Mucosa of gallbladder (tissue), 1 donor: ENCODE measurements around the gene EEPD1. TPM values are rescaled to one million over a fixed set of nuclear protein-coding genes. Genes with fewer than 3 reads are reported as not detected.

Experiments used
- DNase-seq: peaks from one replicate; pipeline ENCODE4 v3.0.0-alpha.2; 2020; ENCODE audit warnings: low spot score
- total RNA-seq: library from RNA; stranded (reverse); gene quantifications from one replicate; pipeline ENCODE4 v1.2.1, GENCODE V29; 2021
- donor health status: DM: no; HTN: no; CAD: no.

EEPD1 gene
- total RNA-seq, 1 donor from 2014 or later = 40.1 TPM

GRCh38 chr7:36190447-36191291, 37.6 kb downstream of the EEPD1 start:
- no peak for DNase-seq

DNA sequence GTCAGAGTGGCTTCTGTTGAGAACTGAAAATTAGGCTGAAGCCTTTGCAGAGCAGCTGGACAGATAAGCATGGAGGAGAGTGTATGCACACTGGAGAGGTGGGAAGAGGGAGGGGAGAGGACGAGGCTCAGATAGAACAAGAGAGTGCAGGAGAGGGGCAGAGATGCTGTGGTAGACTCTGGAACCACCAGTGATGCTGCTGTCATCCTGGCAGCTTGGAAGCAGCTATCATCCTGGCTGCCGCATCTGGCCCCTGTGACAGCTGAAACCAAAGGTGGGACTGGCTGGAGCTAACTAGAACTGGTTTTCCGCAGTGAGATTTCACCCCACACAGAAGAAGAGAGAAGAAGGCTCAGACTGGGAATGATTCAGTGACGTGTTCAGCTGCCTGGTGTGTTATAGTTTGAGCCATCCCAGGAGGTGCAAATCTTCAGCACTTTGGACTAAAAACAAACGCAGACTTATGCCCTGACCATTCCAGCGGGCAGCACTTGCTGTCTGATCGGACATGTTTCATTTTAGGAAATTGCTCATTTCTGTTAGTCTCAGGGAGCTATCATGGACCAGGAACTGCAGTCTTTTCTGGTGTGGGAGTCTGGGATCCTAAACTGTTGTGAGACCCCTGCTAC, 38.4 kb downstream of the EEPD1 start:
- DNase-seq = no peak

- peak; percentile 55 for DNase-seq
Observed at GRCh38 chr7:36192053-36192824, 39.2 kb downstream of the EEPD1 start.

DNA sequence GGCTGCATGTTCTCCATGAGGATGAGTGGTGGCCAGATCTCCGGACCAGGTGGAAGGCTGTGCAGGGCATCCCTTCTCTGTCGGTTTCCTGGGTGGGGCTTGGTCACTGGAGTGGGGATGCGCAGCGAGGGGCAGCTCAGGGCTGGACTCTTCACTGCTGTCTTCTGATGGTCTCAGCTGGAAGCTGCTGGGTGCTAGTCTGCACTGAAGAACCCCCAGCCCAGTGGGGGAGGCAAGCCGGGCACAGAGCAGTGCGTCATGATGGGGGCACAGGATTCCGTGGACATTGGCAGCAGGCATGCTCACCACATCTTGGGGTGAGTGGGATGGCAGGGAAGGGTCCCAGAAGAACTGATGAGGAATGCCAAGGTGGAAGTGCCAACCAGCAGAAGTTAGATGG, 39.8 kb downstream of the EEPD1 start:
- DNase-seq = no peak

DNA sequence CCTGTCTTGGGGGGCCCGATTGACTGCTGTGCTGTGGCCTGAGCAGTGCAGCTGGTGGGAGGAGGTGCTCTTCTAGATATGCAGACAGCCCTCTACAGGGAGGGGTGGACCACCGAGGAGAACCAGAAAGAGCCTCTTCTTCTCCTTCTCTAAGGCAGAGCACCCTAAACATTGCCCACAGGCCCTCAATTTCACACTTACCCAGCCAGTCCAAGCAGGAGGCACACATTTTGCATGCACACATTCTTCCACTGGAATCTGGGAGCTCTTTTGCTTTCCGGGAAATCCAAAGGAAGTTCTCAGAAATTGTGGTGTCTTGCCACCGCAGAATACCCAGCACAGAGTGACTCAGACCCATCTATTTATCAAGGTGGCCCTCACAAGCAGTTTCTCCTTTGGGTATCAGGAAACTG, 45.8 kb downstream of the EEPD1 start:
- DNase-seq = no peak

- DNase-seq = no peak
Observed at GRCh38 chr7:36199329-36199728, 46.3 kb downstream of the EEPD1 start.

- DNase-seq = no peak
Observed at GRCh38 chr7:36201122-36201723, 48.2 kb downstream of the EEPD1 start.

DNA sequence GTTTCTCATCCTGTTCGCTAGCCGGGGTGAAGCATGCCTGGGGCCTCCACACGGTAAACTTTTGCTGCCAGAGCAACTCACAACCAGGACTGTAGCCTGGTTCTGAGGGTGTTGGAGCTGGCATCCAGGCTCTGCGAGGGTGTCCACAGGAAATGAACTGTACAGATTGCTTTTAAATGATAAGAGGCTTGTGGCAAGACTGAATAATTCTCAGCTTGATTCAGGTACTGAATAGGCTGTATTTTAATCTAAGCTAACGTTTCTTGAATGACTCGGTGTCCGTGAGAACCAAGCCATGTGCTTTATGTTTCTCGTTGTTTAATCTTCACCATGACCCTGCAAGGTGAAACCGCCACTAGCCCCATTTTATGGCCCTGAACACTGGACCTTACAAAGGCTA, 49.3 kb downstream of the EEPD1 start:
- DNase-seq = no peak

- no peak for DNase-seq
Observed at GRCh38 chr7:36203071-36203790, 50.2 kb downstream of the EEPD1 start.

- DNase-seq = no peak
Observed at GRCh38 chr7:36204044-36204663, 51.1 kb downstream of the EEPD1 start.

DNA sequence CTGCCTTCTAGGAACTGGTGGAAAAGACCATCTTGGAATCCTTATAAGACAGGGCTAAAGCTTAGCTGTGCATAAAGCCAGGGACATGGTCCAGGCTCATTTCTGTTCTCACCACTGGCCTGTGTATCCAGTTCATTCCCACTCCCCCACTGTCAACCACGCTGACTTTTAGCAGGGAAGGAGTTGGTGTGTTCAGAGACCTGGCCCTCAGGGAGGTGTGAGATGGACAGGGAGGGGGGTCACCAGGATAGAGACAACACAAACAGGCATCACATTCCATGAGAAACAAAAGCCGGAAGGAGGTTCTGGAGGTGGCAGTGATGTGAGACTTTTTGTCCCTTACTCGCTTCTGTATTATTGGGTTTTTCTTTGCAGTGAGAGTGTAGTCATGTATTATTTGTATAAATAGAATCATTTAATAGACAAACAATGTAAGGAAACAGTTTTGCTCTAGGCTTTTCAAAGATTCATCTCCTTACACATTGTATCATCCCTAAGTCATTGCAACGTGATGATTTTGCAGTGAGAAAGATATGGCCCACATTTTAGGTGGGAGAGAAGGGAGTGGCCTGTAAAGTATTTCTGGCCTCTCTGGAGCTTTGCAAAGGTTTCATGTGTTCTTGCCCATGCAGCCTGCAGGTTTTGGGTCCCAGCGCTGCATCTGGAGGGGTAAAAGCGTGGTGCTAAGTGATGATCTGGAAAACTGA, 52.0 kb downstream of the EEPD1 start:
- no peak for DNase-seq

DNA sequence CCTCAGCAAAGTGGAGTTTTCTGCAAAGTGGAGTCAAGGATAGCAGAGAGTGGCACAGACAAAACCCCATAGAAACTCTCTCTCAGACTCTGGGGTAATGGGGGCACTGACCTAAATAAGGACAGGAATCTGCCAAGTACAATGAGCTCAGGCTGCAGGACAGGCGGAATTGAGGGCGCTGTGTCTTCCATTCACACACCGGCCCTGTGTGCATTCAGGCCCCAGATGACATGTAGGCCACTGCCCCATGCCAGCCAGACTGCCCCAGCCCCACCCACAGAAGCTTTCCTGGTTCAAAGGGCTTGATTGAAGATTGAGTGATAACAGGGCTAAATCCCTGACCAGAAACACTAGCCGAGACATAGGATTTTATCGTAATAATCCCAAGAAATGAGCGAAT, 52.7 kb downstream of the EEPD1 start:
- DNase-seq = no peak

DNA sequence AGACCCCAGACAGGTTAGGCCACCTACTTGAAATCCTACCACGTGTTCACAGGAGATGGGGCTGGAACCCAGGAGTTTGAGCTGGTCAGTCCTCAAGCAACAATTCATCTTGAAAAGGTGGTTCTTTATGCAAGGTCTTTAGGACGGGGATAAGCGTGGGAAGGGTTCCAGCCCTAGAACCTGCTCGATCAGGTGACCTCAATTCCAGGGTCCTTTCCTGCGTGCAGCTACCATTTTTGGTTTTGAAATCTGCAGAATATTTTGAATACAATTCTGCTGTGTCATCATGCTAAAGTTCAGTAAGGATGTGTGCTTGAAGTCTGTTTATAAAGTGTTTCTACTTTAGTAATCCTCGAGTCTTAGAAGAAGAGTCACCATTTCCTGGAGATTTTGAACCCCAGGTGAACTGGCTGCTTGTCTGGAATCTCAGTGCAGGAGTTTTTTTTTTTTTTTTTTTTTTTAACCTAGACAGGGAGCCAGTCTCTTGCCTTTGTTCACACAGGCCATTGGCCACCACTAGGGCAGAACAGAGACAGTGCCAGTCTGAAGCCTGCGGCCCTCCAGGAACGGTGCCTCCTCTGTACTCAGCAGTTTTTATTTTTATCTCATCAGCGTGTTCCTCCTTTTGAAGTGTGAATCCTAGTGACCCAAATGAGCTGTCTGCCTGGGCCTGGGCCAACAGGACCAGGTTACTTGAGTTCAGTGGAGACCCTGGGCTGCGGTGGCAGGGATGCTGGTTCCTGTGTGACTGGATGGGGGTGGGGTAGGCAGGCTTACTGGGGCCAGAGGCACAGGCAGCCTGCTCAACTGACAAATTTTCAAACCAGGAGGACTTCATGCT, 54.6 kb downstream of the EEPD1 start:
- peak; percentile 60 for DNase-seq

DNA sequence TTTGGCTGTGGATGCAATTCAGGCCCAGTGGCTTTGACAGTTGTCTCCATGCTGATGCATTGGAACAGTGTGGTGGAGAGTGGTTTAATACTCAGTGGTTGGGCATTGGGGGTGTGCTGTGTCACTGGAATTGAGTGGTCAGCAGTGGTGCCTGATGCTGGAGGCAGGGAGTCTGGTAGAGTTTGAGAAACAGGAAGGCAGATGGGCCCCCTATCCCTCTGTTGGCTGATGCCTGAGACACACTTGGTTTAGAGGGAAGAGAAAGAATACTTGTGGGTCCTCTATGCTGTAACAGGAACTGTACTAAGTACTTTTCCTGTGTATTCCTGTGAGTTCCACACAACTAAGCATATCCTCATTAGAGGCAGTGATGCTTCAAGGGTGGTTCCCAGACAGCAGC, 55.4 kb downstream of the EEPD1 start:
- DNase-seq = no peak

- no peak for DNase-seq
Observed at GRCh38 chr7:36208997-36209813, 56.2 kb downstream of the EEPD1 start.

GRCh38 chr7:36209814-36210183, 56.7 kb downstream of the EEPD1 start:
- DNase-seq = no peak

- DNase-seq = no peak
Observed at GRCh38 chr7:36210291-36210922, 57.4 kb downstream of the EEPD1 start.
